Measurements from ENCODE around the gene ENGASE.

DNA sequence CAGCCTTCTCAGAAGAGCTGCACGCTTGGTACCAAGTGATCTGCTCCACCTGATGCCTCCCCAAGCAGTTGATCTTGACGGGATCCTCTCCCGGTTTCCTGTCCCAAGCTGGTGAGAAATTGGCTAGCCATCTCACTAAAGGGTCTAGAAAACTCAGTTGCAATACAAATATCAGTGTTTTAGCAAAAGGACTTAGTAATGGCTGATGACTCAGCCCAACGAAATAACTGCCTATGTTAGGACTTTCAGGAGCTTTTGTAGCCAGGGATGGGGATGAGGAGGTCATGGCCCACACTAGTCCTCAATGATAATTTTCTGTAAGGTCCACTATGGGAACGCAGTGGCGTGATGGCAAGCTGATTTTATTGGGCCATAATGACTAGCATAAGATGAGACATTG lies 23.3 kb upstream of the ENGASE start:
- TF ChIP-seq, protein P1, sequence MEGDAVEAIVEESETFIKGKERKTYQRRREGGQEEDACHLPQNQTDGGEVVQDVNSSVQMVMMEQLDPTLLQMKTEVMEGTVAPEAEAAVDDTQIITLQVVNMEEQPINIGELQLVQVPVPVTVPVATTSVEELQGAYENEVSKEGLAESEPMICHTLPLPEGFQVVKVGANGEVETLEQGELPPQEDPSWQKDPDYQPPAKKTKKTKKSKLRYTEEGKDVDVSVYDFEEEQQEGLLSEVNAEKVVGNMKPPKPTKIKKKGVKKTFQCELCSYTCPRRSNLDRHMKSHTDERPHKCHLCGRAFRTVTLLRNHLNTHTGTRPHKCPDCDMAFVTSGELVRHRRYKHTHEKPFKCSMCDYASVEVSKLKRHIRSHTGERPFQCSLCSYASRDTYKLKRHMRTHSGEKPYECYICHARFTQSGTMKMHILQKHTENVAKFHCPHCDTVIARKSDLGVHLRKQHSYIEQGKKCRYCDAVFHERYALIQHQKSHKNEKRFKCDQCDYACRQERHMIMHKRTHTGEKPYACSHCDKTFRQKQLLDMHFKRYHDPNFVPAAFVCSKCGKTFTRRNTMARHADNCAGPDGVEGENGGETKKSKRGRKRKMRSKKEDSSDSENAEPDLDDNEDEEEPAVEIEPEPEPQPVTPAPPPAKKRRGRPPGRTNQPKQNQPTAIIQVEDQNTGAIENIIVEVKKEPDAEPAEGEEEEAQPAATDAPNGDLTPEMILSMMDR (IDR thresholded peaks at IDR 0.05), result no peak
- no peak for TF ChIP-seq POLR2A (IDR thresholded peaks at IDR 0.05)

Data from Peyer's patch (tissue), 4 donors.